VCaP (cell line): ENCODE results near the gene TACO1.

Source experiments
- H3K27ac ChIP-seq: fragments of 450-650 bp; 2 replicates; pipeline ENCODE4 v1.5.1; 2017
- TF ChIP-seq, protein P1 (sequence below): fragments of 450-650 bp; conservative IDR thresholded peaks from 2 replicates; pipeline ENCODE4 v1.5.1; 2017; ENCODE audit warnings: mild to moderate bottlenecking, moderate library complexity

TACO1 gene

DNA sequence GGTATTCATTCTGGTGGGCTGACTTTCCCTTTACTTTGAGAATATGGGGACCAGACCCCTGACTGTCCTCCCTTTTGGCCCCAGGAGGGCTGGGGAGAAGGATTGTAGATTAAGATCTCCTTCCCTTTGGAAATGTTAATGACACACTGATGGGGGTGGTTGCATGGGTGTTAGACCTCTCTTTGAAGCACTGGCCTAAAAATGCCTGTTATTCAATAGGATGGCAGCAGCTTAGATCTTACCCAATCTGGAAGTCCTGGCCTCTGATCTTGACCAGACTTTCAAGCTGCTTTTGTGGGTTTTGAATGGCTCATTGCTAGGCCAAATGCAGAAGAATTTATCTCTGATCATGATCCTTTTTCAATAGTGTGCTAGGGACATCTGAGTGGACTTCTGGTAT is 47.2 kb downstream of the TACO1 start:
- no peak overlapping the region for H3K27ac ChIP-seq
- TF ChIP-seq, protein P1, sequence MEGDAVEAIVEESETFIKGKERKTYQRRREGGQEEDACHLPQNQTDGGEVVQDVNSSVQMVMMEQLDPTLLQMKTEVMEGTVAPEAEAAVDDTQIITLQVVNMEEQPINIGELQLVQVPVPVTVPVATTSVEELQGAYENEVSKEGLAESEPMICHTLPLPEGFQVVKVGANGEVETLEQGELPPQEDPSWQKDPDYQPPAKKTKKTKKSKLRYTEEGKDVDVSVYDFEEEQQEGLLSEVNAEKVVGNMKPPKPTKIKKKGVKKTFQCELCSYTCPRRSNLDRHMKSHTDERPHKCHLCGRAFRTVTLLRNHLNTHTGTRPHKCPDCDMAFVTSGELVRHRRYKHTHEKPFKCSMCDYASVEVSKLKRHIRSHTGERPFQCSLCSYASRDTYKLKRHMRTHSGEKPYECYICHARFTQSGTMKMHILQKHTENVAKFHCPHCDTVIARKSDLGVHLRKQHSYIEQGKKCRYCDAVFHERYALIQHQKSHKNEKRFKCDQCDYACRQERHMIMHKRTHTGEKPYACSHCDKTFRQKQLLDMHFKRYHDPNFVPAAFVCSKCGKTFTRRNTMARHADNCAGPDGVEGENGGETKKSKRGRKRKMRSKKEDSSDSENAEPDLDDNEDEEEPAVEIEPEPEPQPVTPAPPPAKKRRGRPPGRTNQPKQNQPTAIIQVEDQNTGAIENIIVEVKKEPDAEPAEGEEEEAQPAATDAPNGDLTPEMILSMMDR = no peak

DNA sequence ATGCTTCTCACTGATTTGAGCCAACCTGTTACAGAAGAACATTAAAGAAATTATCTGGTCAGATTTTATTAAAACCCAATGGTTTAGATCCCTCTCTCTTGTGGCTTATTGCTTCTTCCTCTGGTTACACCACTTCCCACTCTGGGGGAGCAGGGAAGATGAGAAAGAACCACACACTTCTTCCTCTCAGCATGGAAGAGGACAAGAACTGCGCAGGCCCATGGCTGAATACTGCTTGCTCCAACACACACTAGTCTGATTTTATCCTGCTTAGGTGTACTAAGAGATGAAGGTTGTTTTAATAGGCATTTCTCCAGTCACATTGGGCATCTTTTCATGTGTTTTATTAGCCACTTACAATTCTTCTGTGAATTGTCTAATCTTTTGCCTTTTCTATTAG is 49.1 kb downstream of the TACO1 start:
- no peak overlapping the region for H3K27ac ChIP-seq
- TF ChIP-seq, protein P1 = no peak

DNA sequence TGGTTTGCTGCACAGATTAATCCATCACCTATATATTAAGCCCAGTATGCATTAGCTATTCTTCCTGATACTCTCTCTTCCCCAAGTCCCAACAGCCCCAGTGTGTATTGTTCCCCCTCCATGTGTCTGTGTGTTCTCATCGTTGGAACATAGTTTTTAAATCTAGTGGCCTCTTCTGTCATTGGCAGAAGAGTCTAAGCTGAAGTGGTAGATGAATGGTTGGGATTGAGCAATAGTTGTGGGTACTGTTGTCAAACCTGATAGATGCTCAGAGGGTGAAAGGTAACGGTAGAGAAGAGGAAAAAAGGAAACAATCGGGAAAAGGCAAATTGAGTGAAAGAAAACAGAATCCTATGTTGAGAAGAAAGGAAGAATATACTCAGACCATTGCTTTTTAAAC is 51.4 kb downstream of the TACO1 start:
- H3K27ac ChIP-seq = no peak overlapping the region

DNA sequence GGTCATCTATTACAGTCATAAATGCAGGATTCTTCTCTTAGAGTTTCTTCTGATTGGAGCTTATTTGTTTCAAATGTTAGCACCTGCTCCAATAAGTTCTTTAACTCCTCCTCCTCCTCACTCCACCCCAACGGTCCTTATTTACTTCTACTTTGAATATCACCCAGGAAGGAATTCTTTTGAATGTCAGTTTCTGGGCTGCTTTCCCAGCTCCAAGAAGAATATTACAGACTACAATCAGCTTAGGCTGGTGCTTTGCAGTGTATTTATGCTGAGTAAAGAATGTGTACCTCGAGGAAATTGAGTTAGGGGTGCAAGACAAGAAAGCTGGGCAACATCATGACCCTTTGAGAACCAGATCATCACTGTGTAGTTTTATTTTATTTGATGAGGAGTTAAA is 52.4 kb downstream of the TACO1 start:
- H3K27ac ChIP-seq = no peak overlapping the region
- TF ChIP-seq, protein P1 = no peak

More for the DNA sequence above, 51.4 kb downstream of the TACO1 start:
- TF ChIP-seq, protein P1 = no peak

DNA sequence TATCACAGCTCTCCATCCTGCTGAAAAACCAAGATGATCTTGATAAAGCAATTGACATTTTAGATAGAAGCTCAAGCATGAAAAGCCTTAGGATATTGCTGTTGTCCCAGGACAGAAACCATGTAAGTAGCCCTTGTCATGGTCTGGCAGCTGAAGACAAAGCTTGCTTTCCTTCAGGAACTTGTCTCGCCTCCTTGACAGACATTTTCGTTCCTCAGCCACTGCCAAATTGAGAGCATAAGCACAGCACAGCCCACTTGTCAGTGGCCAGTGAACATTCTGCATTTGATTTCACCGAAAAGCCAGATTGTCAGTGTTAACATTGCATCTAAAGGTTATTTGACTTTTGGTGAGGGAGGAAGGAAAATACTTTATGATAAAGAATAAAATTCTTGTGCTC is 57.1 kb downstream of the TACO1 start:
- TF ChIP-seq, protein P1 = no peak
- H3K27ac ChIP-seq = no peak overlapping the region
